Measurements from ENCODE around the gene RANBP6.
"Not testable (repeated sequence)": the region's sequence is repeated elsewhere in the genome, so short reads cannot be mapped to it uniquely, and the experiment has no call there.

RANBP6 gene

DNA sequence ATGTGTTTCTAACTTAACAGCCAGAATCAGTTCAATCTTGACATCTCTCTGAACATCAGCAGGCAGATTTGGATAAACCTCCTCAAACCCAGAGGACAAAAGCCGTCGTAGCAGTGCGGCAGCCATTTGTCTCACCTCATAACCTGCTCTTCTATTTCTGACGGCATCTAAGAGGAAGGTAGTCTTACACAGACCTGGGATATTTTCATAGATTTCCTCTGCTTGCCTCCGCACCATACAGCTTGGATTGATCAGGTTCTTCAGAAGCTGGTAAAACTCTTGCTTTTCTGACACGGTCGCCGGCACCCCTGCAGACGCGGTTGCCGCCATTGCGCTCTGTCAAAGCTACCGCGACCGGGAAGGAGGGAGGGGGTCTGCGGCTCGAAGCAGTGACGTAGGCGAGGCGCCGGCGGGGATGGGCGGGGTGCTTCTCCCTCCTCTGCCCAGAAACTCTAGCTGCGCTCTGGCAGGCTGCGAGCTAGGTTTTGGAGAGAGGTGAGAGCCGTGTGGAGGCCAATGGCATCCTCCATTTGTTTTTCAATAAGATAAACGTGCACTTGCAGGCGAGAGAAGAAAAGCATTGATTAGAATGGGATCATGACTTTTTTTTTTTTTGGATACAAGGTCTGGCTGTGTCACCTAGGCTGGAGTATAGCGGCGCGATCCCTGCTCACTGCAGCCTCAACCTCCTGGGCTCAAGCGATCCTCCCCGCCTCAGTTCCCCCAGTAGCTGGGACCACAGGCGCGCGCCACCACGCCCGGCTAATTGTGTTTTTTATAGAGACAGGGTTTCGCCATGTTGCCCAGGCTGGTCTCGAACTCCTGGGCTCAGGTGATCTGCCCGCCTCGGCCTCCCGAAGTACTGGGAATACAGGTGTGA is at the start of gene RANBP6:
RANBP6 (minus strand) TSS at position 347 of the 880 bp plus-strand sequence; CDS start at position 330, 17 bp downstream.
- peak; percentile 78 to 84 (median 81) for DNase-seq

DNA sequence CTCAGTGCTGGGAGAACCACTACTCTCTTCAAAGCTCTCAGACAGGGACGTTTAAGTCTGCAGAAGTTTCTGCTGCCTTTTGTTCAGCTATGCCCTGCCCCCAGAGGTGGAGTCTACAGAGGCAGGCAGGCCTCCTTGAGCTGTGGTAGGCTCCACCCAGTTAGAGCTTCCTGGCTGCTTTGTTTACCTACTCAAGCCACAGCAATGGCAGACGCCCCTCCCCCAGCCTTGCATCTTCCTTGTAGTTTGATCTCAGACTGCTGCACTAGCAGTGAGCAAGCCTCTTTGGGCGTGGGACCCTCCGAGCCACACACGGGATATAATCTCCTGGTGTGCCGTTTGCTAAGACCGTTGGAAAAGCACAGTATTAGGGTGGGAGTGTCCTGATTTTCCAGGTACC is 47.7 kb upstream of the RANBP6 start:
- DNase-seq, result not testable (repeated sequence)

DNA sequence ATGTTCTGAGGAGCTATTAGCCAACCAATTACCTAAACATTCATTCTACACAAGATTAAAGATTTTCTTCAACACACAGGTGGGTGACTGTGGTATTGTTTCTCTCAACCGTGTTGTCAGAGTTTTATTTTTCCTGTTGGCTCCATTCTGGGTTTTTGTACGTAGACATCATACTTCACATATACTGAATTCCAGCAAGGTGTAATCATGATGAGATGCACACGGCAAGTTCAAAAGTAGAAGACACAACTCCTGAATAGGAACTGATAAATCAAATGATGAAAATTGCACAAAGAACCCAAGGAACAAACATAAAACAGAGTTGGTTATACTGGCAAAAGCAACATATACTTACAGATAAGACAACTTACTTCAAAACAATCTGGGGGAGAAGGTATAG is 40.2 kb upstream of the RANBP6 start:
- no peak for DNase-seq

DNA sequence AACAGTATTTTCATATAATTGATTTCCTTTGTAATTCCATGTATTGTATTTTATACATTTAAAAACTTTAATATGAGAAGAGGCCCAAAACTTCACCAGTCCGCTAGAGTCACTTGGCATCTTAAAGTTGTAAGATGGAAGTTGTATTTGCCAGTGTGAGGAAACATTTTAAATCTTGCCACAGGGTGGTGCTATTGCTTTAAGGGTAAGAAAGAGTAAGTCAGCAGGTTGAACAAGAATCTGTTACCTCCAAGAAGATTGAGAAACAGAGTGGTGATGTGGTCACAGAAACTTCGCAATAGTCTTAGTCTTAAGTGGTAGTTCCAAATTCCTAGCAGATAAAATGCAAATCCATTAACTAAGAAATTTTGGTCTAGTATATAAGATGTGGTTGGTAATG is 39.8 kb upstream of the RANBP6 start:
- DNase-seq, result peak; percentile 35 to 86 (median 50)

DNA sequence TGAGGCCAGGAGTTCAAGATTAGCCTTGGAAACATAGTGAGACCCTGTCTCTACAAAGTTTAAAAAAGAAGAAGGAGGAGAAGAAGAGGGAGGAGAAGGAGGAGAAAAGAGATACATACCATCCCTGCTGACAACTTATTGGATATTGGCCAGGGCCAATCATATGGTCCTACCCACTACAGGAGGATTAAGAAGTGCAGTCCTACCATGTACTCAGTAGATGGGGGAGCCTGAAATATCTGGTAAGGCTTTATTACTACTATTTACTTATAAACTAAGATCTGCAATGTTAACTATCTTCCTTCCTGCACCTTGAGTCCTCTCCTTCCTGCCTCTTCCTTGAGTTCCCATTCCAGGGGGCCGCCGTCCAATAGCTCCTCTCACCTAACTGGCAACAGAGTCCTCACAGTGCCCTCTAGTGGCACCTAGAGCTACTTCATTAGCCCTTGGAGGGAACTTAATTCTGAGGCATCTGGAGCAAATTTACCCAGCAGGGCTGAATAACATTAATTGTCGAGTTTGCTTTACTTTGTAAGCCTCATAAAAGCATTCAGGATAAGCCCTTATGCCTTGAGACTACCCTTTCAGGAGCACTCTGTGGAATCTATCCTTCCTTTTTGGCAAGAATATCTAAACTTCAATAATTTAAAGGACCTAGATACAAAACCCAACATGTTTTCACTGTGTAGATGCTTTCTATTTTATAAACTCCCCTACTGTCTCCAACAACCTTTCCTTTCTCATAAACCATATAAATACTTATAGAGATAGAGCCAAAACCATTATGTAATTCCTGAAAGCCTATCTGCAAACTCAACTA is 39.1 kb upstream of the RANBP6 start:
- DNase-seq, result peak; percentile 52 to 86 (median 57)

DNA sequence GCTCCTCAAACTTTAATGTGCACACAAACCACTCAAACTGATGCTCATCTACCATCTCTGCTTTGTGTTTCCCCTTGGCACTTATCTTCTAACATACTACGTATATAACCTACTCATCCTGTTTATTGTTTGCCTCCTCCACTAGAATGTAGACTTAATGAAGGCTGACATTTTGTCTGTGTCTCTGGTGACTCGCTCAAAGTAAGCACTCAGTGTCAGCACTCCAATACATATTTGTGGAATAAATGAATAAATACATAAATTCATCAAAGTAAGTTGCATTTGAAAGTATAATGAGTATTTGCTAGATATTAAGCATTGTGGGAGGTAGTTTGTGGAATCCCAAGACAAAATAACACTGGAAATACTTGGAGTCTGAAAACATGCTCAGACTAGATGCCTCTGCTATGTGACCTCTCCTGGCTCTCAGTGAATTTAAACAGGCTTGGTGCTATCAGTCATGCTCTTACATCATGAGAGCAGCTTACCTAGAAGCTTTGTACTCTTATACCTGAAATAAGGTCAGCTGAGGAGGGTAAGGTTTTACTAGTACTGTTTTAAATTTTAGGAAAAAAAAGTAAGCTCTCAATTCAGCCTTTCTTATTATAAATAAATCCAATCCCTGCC is 37.0 kb upstream of the RANBP6 start:
- DNase-seq, result no peak

- DNase-seq, result no peak
Observed at GRCh38 chr9:6051511-6051950, 36.1 kb upstream of the RANBP6 start.

DNA sequence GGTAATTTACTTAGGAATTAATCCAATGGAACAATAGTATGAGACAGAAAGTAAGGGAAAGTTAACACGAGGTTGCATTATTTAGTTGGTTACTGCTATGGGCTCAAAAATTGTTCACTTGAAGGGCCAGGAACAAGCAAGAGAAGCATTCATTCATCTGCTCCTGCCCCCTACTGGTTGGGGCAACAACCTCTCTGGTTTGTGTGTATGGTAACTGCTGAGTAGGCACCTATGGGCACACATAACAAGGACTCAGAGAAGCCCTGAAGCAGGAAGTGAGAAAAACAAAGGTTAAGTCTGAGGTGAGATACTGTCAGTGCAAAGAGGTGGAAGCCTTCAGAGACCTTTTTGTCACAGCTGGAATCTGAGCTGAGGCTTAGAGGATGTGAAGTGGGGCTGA is 34.4 kb upstream of the RANBP6 start:
- no peak for DNase-seq

GRCh38 chr9:6048039-6048438 is 32.6 kb upstream of the RANBP6 start:
- no peak for DNase-seq

DNA sequence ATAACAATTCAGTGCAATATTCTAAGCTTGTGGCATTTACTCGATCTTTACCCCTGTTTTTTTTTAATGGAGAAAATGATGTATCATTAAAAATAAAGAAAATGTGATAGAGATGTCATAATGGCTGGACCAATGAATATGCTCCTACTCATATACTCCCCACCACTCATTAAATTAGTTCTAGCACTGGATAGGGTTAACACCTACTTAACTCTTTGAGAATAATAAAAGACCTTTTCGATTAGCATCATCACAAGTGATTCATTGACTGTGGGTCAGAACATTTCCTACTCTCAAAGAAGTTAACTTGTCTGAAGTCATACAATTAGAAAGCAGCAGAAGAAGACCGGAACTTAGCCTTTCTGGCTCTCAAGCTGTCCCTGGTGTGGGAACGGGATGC is 31.6 kb upstream of the RANBP6 start:
- DNase-seq, result no peak

DNA sequence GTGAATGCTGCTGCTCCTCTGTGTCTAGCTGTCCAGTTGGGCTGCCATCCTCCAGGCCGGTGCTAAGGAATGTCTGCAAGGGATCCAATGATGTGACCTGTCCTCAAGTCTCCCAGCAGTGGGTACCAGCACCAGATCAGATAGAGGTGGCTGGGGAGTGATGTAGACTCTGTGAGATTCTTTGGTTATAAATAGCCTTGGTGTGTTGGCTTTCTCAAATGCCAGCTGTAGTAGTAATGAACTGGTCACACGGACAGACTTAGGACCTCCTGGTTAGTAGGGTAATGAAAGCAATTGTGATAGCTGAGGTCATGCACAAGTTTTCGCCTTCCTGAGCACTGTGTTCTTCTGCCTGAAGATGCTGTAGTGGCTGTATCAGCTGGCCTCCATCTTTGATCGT is 29.9 kb upstream of the RANBP6 start:
- no peak for DNase-seq

DNA sequence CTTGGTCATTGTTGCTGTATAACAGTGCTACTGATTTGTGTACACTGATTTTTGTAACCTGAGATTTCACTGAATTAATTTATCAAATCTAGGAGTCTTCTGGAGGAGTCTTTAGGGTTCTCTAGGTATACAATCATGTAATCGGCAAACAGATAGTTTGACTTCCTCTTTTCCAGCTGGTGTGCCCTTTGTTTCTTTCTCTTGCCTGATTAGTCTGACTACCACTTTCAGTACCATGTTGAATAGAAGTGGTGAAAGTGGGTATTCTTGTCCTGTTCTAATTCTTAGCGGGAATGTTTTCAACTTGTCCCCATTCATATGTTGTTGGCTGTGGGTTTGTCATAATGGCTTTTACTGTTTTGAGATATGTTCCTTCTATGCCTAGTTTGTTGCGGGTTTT is 24.7 kb upstream of the RANBP6 start:
- DNase-seq, result no peak

- no peak for DNase-seq
Observed at GRCh38 chr9:6036391-6036790, 21.0 kb upstream of the RANBP6 start.

DNA sequence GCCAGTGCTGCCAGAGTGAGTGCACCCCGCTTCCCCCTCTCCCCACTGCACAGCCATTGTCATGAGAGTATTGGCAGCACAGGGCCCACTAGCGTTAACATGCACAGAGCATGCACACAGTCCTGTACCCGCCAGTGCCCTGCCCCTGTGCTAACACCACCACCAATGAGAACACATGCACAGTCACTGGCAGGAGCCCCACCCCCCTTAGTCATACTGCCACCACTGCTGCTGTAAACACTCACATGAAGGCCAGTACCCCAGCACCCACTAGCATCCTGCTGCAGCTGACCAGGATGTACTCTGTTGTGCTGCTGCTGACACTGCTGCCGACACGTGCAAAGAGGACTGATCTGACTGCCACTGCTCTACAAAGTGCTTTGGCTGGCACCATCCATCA is 19.5 kb upstream of the RANBP6 start:
- no peak for DNase-seq

DNA sequence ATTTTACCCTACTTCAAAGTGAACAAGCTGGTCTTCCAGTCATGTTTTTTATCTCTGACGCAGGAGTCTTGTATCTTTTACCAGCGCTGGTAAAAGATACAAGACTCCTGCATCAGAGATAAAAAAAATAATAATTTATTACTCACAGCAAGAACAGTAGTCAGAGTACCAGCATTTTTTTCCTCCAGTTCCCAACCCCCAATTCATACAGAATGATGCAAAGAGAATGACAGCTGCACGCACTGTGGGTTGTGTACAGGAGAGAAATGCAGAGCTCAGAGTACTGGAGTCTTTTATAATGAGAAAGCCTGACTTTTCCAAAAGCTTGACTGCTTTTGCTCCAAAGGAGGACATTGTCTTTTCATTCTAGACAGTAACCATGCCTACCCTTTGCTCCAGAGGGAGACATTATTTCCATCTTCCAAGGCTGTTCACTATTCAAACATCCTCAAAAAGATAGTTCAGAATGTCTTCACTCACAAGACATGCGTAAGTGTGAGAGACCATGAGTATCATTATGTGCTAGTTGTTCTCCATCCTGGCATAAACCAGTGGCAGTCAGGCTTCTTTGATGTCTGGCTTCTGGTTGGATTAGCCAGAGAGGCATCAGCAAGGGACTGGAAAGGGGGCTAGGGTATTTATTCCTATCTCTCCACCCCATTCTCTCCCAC is 14.3 kb upstream of the RANBP6 start:
- peak in 2 of 3 experiments; percentile 51 to 73 for DNase-seq

- peak in 2 of 3 experiments; percentile 4 to 27 for DNase-seq
Observed at GRCh38 chr9:6024035-6024554, 8.7 kb upstream of the RANBP6 start.

GRCh38 chr9:6016975-6017374 is 1.6 kb upstream of the RANBP6 start:
- DNase-seq, result not testable (repeated sequence)

DNA sequence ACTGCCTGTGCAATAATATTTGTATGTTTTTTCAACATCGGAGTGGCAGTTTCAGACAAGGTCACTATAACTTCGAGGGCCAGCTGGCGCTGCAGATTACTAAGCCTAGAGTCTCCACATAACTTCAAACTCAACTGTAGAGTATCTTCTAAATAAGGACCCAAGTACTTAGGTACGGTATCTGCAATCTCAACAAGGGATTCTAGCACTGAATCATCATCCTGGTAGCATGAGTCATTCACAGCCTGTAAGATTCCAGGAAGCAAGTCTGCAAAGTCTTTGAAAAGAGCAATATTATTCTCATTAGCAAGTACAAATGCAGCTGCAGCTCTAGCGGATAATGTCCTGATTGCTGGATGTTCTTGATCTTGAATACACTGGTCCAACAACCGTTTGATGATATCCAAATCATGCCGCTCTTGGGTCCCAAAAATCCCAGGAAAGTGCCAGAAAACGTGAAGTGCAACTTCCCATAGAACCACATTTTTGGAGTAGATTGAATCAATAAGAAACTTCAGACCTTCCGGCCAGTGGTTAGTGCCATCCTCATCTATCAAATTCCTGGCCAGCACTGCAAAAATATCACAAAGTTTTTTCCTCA is 654 bp downstream of the RANBP6 start:
- peak in 1 of 3 experiments; percentile 4 for DNase-seq

DNA sequence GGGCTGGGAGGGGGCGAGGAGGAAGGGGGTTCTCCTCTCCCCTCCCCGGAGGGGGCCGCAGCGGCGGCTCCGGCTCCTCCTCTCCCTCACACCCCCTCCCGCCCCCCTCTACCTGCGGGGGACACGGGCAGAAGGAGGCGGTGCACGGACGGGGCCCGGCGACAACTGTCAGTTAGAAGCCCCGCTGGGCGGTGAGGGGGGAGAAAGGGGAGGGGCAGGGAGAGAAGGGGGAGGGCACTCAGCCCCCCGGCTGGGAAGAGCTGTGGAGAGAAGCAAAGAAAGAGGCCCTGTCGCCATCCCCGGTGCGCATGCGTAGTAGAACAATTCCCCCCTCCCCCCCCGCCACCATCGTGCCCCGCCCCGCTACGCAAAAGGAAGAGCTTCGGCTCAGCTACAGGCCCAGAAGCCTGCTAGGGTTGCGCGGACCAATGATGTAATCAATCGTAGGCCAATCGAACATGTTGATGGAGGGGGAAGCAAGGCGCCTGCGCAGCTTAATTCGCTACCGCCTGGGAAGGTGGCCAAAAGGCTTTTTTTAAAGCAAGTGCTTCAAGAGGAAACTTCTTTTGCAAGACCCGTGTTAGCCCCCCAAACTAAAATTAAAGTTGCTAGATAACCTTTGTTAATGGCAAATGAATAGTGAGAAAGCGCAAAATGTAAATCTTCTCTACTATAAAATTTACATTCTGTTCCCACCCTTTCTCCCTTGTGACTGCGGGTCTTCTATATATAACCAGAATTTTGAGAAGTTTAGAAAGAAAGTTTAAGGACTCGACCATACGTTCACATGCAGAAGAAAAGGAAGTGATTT is 7.0 kb downstream of the RANBP6 start:
- DNase-seq, result peak; percentile 93 to 97 (median 94)

- DNase-seq, result peak; percentile 79 to 94 (median 94)
Observed at GRCh38 chr9:6007770-6008168, 7.7 kb downstream of the RANBP6 start.
